CD4-positive, alpha-beta T cell treated with Interleukin-15 for 4 hours (primary cell): ENCODE results near the gene OR2A25.

ENCODE experiments used
- DNase-seq: peaks from one replicate; pipeline ENCODE4 v3.0.0-alpha.2; 2020; ENCODE audit warnings: low spot score

OR2A25 gene

DNA sequence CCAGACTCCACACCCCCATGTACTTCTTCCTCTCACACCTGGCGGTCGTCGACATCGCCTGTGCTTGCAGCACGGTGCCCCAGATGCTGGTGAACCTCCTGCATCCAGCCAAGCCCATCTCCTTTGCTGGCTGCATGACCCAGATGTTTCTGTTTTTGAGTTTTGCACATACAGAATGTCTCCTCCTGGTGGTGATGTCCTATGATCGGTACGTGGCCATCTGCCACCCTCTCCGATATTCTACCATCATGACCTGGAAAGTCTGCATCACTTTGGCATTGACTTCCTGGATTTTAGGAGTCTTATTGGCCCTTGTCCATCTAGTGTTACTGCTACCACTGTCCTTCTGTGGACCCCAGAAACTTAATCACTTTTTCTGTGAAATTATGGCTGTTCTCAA, 4.8 kb downstream of the OR2A25 start:
- DNase-seq, result no peak

DNA sequence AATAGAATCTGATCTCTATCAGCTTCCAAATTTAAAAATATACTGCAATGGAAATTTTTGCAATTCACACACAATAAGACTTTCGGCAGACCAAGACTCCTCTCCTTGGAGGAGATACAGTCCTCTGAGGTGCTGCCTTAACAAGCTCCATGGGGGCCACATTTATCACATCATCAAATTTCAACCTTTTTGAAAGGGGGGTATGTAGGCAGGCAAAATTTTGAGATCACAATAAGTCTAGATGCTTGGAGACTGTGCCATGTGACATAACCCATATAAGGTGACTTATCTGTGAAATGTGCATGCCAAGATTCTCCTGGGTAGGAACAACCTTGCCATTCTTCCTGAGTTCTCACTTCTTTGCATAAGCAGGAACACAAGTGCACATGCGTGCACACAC, 16.4 kb downstream of the OR2A25 start, which contains the start of gene OR2A12:
TSS of gene OR2A12 (plus strand) at position 301 of the 400 bp plus-strand sequence. CDS start 8,830 bp downstream, outside the sequence.
- DNase-seq, result no peak

DNA sequence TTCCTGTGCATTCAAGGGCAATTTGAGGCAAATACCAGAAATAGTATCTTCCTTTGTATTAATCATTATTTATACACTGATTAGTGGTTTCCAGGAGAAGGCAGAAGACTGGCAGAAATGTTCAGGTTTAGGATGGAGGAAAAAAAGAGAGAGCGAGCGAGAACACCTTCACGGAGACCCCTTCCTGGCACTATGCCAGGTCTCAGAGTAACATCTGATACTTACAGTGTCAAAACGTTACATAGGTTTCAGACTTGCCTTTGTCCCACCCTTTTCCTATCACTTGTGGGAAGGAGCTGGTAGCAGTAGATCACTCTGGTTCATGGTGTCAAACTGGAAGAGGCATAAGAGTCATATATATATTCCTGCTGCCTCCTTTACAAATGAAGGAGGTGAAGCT, 17.1 kb downstream of the OR2A25 start:
- no peak for DNase-seq

DNA sequence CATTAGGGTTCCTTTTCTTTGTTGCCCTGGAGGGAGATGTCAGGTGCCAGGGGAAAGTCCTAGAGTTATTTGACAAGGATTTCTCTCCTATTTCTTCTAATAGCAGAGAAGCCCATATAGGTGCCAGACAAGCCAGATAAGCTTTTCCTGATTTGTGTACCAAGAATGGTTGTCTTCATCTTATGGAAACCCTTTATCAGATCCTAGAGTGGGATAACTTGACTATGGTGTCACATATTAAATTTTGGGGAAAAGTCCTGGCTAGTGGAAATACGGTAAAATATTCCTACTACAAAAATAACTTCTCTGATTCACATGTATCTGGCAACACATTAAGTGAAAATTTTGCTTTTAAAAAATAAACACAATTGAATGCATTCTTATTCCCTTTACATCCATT, 17.6 kb downstream of the OR2A25 start:
- no peak for DNase-seq

DNA sequence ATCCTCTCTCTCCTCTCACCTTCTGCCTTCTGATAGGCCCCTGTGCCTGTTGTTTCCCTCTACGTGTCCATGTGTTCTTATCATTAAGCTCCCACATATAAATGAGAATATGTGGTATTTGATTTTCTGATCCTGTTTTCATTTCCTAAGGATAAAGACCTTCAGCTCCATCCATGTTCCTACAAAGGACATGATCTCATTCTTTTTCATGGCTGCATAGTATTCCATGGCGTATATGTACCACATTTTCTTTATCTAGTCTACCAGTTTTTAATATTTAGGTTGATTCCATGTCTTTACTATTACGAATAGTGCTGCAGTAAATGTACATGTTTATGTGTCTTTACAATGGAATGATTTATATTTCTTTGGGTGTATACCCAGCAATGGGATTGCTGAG, 21.1 kb downstream of the OR2A25 start:
- no peak for DNase-seq

DNA sequence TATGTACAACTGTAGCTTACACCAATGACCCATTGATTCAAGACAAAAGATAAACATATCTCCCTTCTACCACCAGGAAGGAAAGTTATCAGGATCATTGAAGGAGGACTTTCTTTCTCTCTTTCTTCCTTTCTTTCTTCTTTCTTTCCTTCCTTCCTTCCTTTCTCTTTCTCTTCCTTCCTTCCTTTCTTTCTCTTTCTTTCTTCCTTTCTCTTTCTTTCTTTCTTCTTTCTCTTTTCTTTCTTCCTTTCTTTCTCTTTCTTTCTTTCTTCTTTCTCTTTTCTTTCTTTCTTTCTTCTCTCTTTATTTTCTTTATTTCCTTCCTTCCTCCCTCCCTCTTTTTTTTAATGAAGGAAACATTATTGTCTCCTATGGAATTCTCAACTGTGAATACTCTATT, 29.2 kb downstream of the OR2A25 start:
- no peak for DNase-seq

DNA sequence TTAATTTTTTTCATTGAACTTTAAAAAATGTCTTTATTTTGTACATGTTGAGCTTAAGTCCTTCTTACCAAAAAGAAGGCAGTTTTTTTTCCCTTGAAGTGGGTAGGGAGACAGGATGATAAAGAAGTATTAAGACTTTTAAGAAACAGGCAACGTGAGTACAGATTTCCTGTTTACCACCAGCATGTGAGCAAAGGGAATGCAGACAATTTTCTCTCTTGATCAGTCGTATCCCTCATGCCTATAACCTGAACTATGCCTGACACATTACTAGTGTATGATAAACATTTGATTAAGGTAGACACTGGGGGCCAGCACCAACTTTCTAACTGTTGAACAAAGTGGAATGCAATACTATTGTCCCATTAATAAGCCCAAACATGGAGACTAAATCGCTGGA, 31.0 kb downstream of the OR2A25 start:
- no peak for DNase-seq

DNA sequence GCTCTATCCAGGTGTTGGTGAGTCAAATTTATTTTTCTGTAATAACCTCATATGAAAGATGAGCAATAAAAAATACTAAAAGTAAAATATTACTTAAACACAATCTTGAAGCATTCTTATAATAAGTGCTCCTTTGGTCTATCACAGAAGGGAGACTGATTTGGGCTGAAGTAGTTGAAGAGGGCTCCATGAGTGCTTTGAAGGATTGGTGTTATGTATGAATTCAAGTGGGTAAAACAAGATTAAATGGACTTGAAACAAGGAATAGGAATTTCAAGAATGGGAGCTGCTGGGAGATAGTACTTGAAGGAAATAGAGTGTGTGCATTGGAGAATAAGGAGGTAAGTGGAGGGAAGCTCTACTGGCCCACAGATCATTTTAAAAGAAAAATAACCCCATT, 32.4 kb downstream of the OR2A25 start:
- no peak for DNase-seq

DNA sequence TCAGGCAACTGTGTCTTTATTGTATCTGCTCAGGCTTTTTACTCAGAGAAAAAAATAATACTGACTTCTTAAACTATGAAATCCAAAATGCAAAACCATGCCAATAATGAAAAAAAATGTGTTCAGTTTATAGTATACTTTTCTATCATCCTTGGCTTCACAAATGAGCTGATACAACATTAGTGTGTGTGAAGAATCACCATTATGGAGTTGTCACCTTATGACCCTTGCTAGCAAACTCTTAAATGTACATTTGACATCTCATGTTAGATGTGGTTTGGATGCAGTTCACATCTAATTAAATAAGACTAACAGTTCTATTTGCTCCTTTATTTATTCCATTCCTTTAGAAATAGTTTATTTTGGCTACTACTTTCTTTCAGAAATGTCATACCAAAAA, 35.6 kb downstream of the OR2A25 start:
- no peak for DNase-seq

DNA sequence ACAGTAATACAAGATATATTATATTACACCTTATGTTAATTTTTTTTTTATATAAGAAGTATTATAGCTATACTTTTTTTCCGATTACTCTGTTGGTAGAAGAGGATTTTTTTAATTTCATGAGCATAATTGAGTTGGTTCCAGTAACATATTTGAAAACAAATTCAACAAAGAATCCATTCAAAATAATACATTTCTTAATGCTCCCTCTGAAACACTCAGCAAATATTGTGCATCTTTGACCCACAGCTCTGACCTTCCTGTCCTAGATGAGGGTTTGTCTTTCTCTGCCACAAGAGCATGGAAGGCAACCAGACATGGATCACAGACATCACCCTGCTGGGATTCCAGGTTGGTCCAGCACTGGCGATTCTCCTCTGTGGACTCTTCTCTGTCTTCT, 39.7 kb downstream of the OR2A25 start, which contains the start of gene OR2A2:
TSS of gene OR2A2 (plus strand) at position 301 of the 400 bp plus-strand sequence. CDS start at position 301, 0 bp downstream.
- DNase-seq, result no peak

DNA sequence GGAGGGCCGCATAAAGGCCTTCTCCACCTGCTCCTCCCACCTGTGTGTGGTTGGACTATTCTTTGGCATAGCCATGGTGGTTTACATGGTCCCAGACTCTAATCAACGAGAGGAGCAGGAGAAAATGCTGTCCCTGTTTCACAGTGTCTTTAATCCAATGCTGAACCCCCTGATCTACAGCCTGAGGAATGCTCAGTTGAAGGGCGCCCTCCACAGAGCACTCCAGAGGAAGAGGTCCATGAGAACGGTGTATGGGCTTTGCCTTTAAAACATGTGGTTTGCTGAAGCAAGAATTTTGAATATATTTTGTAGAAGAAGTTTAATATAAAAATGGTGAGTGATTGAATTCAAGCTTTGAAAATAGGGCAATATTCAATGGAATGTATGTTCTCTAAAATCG, 40.7 kb downstream of the OR2A25 start:
- DNase-seq, result no peak

DNA sequence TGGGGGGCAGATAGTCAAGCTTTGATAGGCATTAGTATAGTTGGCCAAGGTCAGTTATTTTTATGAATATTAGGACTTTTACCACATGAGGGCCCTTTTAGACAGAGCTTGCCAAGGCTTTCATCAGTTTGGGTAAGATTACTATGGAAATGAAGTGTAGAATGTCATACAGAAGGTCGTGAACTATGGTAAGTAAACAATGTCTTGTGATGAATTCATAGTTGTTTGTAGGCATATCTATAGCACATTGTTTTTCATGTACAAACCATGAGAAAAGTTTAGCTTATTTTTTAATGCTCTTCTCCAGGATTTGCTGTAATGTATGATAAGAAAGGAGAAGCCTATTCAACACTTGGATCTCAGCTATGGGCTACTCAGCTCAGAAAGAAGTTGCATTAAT, 44.0 kb downstream of the OR2A25 start:
- DNase-seq, result no peak

DNA sequence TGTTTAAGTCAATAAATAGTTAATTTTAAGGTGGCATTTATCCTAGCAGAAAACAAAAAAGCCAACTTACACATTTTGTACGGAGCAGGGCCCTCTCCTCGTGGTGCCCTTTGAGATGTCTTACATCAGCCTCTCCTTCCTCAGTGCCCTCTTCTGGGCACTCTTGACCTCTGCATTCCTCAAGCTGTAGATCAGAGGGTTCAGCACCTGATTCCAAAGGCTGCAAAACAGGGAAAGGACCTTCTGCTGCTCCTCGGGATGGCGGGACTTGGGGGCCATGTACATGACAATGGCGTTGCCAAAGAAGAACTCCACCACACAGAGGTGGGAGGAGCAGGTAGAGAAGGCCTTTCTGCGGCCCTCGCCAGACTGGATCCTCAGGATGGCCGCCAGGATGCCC, 48.7 kb downstream of the OR2A25 start:
- no peak for DNase-seq

DNA sequence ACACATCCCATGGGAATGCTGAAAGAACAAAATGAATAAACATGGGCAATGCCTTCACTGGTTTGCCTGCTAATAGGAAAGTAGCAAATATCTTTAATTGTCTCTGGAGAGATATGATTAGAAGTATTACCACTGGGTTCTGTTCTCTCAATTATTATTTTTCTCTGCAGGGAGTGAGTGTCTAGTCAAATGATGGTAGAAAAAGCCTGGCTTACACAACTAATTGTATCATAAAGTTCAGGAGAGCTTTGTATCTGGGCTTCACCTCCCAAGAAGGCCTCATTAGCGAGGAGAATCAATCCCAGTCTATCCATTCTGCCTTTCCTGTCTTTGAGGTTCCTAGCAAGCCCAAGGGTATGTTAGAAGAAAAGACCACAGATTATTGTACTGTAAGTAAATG, 53.3 kb downstream of the OR2A25 start, which contains the start of gene OR2A14:
TSS of gene OR2A14 (plus strand) at position 301 of the 400 bp plus-strand sequence. CDS start 5,937 bp downstream, outside the sequence.
- no peak for DNase-seq
